HG03571 (cell line): Measurements from ENCODE around the gene CLSTN2.

ENCODE experiments used
- ATAC-seq: cut with Tn5 transposase; IDR thresholded peaks from one replicate; pipeline ENCODE4 v1.9.1; 2021; ENCODE audit not compliant: unreplicated experiment

CLSTN2 gene

GRCh38 chr3:140440446-140440845 is 505.5 kb downstream of the CLSTN2 start:
- no peak for ATAC-seq

GRCh38 chr3:140441006-140441405 is 506.0 kb downstream of the CLSTN2 start:
- no peak for ATAC-seq

GRCh38 chr3:140442621-140443020 is 507.6 kb downstream of the CLSTN2 start:
- ATAC-seq: no peak

DNA sequence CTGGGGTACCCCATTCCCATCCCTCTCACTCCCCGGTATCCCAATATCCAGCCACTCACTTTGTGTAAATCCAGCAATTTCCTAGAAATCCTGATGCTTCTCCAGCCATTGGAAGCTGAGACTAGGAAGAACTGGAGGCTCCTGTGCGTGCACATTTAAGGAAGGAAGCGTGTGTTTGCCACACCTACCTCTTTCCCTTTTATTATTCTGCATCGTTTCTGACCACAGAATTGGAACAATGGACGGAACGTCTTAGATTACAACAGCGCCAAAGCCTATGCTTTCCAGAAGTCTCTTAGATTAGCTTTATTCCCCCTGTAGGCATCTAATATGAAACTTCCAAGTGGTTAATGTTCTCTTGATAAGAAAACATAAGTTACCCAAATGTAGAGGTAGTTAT is 508.1 kb downstream of the CLSTN2 start:
- no peak for ATAC-seq

DNA sequence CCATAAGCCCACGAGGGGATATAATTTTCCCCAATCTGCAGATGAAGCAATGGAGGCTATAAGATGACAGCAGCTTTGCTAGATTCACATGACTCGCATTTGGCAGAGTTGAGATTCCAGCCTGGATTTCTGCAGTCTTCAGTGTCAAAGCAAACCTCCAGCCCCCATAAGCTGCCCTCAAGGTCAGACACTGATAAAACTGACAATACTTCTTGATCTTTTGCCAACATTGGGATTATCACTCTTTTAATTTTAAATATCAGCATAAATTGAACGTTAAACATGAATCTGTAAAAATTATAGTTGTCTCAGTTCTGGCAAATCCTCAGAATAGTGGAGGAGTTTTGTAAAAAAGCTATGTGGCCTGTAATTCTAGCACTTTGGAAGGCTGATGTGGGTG is 508.8 kb downstream of the CLSTN2 start:
- no peak for ATAC-seq

DNA sequence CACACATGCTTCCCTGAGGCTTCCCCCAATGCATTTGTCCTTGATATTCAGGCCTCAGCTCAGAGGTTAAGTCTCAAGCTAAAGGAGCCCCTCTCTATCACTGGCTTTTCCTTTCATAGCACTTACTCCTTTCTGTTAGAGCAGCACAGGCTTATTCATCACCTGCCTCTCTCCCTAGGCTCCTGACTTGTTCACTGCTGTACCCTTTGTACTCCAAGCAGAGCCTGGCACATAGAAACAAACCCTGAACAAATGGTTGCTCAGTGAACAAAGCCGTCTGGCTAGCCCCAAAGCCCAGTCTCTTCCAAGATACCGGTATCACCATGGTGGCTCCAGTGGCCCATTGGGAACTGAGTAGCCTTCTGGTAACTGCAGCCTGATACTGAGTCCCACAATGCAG is 511.7 kb downstream of the CLSTN2 start:
- ATAC-seq: no peak

GRCh38 chr3:140447136-140447535 is 512.2 kb downstream of the CLSTN2 start:
- ATAC-seq: no peak

DNA sequence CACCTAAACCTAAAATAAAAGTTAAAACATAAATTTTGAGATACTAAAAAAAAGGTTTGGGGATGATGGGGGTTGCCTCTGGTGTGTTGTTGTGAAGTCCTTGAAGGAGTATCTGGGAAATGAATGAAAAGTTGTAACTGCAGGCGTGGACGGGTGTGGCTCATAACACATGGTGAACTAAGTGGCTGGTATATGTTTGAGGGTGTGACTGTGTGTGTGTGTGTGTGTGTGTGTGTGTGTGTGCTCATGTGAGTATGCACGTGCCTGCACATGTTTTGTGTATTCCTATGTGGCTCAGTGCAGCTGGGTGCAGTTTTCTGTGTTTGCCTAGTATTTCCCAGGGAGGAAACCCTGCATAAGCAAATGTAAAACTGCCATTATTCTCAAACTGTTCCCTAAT is 513.0 kb downstream of the CLSTN2 start:
- no peak for ATAC-seq

DNA sequence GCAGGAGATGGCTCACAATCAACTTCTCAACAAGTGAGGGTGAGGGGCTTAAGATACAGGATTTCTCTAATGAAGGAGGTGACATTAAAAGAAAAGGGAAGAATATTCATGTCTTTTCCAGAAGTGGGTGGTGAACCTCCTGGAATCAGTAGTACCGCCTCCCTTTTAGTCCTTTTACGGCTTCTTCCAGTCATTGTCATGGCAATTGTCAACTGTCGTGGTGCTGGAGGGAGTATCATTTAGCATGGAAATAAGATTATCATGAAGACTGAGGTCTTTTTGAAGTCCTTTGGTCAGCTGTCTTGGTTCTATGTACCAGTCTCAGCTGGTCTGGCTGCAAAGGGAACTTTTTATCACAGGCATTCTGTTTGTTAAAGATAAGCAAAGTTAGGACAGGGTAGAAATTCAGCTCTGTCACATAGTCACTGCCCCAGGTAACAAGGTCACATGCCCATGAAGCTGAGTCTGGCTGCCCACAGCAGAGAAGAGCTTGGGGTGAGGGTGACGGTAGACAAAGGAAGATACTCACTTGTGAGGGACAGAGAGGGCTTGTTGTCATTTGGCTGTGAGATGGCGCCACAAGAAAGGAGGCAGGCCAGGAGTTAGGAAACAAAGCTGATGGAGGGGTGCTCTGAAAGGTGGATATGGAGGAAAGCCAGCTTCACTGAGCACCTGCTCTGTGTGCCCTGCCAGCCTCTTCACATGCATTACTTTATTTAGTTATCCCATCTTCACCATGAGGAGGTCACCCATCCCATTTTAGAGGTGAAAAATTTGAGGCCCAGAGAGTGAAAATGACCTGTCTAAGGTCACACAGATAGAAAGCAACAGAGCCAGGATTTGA is 514.6 kb downstream of the CLSTN2 start:
- no peak for ATAC-seq

GRCh38 chr3:140453750-140454149 is 518.8 kb downstream of the CLSTN2 start:
- ATAC-seq: no peak

DNA sequence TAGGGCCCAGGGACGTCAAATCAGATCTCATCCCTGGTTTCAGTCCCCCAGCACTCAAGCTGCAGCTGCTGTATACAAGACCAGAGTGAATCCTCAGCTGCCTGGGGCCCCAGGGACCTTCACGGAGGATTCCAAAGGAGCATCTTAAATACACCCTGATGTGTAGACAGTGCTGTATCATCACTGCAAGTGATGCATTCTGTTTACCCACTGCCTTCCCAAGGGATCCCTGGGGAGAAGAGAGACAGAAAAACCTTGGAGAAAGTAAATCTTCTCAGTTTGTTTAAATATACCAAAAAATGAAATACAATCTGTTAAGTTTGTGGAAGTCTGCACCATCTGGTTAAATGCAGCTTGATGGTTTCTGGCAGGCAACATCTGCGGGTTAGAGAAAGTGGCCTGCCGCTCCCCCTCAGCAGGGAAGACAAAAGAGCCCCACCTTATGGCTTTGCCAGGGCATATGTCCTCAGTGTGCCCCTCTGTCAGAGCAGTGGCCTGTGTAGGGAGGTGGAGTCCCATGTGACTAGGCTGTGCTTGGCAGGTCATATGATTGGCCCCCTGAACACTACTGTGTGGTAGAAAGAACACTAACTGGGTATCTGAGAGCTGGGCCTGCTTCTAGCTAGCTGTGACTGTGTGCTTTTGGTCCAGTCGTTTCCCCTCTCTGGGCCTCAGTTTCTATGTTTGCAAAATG is 520.7 kb downstream of the CLSTN2 start:
- ATAC-seq: no peak

DNA sequence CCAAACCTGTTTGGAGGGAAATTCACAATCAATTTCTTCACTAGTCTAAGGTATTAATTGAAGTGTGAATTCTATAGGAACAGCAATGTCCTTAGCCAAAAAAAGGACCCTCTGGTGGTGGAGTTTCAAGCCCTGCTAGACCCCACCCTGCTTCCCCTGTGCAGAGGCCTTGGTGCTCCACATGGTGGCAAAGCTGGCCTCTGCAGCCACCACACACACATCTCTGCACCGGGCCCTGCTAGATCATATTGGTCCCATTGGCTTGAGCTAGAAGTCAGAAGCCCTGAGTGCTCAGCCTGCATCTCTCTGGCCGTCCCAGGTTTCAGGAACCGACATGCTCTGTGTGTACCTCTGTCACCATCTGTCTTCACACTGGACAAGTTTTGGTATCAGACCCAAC is 522.0 kb downstream of the CLSTN2 start:
- ATAC-seq: no peak

GRCh38 chr3:140459462-140459861 is 524.5 kb downstream of the CLSTN2 start:
- no peak for ATAC-seq

- no peak for ATAC-seq
These were observed 526.3 kb downstream of the CLSTN2 start for GRCh38 chr3:140461250-140461649.

DNA sequence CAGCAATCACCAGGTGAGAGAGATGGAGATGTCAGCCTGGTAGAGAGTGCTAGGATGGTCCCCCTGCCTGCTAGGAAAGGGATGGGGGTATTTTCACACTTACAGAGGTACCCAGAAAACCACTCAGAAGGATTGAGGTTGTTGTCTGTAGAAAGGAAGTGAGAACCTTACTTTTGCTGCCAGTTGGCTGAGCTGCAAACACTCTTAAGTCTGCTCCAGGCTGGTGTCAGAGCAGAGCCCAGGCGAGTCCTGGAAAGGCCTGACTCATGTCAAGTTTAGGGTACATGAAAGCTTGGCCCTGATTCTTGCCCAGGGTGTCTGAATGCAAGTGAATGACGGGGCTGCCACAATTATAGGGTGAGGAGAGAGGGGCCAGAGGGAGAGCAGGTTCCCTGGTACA is 528.4 kb downstream of the CLSTN2 start:
- no peak for ATAC-seq

DNA sequence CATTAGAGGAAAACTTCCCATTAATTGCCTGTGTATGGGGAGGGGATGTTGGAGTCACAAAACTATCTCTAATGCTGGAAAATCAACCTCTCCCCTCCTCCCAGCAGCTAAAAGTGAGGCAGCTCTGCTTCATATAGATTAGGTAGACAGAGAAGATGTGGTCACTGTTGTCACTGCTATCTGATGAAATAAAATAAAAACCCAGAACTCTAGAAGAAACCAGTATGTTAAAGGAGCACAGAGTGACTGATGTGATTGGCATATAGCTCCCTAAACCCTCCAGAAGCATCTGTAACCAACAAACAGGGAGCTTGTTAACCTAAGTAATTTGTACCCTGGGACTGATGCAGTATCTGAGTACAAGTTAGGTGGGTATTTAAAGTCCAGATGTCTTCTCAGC is 531.0 kb downstream of the CLSTN2 start:
- no peak for ATAC-seq

GRCh38 chr3:140466535-140466934 is 531.5 kb downstream of the CLSTN2 start:
- no peak for ATAC-seq

- no peak for ATAC-seq
These were observed 532.2 kb downstream of the CLSTN2 start for GRCh38 chr3:140467104-140467577.

DNA sequence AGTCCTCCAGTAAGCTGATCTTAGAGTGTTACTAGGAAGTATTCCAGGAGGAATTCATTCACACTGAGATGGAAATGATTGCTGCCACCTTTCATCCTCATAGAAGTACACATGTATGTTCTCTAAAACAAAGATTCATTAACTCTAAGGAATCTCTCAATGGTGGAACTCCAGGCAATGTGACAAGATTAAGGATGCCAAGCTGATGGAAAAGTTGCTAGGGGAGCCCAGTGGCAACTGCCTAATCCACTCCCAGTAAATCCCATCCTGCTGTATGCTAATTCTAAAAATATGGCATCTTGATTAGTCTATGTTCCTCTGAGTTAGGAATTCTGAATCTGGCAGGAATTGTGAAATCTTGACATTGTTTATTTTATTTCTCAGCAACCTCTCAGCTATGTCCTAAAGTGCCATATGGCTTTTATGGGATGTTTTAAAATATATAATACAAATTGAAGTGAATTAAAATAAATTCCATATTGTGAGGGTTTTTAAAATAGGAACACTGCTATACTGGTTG is 532.9 kb downstream of the CLSTN2 start:
- no peak for ATAC-seq

DNA sequence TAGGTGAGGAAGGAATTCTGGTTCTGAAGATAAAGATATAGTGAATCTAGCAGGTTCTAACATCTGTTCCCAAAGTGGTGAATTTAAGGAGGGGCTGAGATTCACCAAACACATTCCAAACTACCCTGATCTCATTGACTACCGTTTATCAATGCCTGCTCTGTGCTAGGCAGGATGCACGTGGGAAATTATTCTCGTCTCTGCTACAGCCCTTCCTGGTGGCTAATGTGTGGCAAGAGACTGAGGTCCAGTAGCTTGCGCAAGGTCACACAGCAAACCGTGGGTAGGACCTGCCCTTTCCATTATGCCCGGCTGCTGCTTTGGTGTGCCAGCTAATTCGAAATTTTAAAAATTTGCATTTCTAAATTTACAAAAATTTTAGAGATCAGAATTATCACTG is 533.4 kb downstream of the CLSTN2 start:
- ATAC-seq: no peak

DNA sequence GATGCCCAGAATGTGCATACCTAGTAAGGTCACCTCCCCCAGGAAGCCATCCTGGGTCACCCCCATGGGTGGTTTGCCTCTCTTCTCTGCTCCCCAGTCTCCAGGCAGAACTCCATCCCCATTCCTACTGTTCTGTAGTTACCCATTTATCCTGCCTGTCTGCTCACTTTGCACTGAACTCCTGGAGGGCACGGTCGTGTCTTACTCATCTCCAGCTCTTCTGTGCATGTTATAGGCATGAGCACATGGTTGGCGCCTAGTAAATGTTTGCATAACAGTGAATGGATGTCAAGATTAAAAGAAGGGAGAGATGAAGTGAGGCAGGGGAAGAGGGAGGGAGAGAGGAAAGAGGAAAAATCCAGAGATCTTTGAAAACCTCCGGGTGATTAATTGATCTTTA is 534.5 kb downstream of the CLSTN2 start:
- no peak for ATAC-seq

- ATAC-seq: no peak
These were observed 535.2 kb downstream of the CLSTN2 start for GRCh38 chr3:140470211-140470610.
